GM13976 (cell line): ENCODE data around the gene TOB1.

Experiments used
- DNase-seq: peaks from one replicate; pipeline ENCODE4 v3.0.0; 2012; ENCODE audit warnings: low spot score
- in situ Hi-C: fragments of 300-500 bp; cut with MboI; formaldehyde crosslinking; loops from one replicate; pipeline ENCODE4 v1.12.0; 2022; ENCODE audit warnings: low sequenced_read_pairs, mixed read lengths, inconsistent platforms; ENCODE audit not compliant: unreplicated experiment
- TF ChIP-seq, protein P1 (sequence below): IDR thresholded peaks from 2 replicates; pipeline ENCODE4 v1.5.1; 2012; ENCODE audit warnings: borderline replicate concordance, mild to moderate bottlenecking; ENCODE audit not compliant: insufficient read depth; ENCODE audit errors: extremely low read depth, missing control alignments, control extremely low read depth

TOB1 gene

DNA sequence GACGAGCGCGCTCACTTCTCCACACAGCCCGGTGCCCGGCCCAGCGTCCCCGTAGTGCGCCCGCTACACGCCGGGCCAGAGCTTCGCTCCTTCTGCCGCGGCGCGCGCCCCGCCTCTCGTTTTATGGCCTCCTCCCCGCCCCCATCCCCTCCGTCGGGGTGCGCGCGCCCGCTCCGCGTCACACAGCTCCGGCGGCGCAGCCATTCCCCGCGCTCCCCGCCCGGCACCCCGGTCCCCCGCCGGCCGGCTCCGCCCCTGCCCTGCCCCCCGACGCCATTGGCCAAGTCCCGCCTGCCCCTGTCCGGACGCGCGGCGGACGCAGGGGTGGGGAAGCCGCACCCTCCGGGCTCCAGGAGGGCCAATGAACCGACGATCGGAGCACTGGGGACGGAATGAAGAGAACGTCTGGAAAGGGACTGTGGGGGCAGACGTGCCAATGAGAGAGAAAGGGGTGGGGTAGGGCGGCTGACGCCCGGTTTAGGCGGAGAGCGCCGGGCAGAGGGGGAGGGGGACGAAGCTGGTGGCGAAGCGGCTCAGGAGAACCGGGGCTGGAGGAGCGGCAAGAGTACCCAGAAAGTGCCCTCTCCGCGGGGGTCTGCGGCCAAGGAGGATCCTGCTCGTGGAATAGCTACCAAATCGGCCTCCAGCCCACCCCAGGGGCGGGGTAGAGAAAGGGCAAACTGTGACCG, at the start of gene TOB1:
TSS of gene TOB1 (minus strand) at position 94 of the 689 bp plus-strand sequence. CDS start 2,337 bp downstream, outside the sequence.
- in situ Hi-C loops: no loop called here
- DNase-seq: peak; percentile 97
- TF ChIP-seq, protein P1, sequence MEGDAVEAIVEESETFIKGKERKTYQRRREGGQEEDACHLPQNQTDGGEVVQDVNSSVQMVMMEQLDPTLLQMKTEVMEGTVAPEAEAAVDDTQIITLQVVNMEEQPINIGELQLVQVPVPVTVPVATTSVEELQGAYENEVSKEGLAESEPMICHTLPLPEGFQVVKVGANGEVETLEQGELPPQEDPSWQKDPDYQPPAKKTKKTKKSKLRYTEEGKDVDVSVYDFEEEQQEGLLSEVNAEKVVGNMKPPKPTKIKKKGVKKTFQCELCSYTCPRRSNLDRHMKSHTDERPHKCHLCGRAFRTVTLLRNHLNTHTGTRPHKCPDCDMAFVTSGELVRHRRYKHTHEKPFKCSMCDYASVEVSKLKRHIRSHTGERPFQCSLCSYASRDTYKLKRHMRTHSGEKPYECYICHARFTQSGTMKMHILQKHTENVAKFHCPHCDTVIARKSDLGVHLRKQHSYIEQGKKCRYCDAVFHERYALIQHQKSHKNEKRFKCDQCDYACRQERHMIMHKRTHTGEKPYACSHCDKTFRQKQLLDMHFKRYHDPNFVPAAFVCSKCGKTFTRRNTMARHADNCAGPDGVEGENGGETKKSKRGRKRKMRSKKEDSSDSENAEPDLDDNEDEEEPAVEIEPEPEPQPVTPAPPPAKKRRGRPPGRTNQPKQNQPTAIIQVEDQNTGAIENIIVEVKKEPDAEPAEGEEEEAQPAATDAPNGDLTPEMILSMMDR: no peak

DNA sequence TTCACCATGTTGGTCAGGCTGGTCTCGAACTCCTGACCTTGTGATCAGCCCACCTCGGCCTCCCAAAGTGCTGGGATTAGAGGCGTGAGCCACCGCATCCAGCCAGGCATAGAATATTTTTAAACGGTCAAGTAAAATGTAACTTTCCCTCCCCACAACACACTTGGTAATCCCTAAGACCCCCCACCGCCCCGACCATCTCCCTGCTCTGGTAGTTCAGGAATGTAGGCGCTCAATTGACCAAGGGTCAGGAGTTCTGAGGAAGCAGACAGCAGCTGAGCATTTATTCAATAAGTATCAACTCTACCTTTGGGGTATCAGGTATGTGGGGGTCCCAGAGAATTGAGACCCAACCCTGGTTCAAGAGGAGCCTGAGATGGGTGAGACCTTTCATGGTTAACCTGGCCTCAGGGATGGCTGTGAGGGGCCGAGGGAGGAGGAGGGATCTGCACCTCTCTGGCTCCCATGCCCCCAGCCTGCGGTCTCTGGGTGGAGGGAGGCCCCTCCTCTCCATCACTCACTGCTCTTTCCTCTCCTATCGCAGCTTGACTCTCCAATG, 48.4 kb upstream of the TOB1 start:
- in situ Hi-C loops: no loop called here
- TF ChIP-seq, protein P1: no peak
- no peak for DNase-seq

GRCh38 chr17:50913120-50913519, 47.0 kb upstream of the TOB1 start:
- TF ChIP-seq, protein P1: no peak
- in situ Hi-C loops: no loop called here
- no peak for DNase-seq

DNA sequence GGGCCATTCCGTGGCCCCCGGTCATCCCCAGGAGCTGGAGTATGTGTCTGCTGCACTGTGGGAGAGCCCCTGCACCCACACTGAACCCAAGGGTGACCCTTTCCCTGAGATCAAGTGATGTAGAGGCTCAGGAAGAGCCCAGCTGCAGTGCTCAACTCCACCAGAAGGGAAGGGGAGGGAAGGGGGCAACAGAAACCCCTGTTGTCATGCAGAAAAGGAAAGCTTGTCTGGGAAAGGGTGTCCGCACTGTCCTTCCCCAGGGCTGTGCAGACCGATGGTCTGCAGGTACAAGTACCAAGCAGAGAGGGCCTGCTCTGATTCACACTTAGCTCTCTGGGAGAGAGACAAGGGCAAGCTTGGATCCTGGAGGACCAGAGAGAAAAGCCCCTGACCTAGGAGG, 45.7 kb upstream of the TOB1 start:
- in situ Hi-C loops: no loop called here
- TF ChIP-seq, protein P1: no peak
- no peak for DNase-seq

DNA sequence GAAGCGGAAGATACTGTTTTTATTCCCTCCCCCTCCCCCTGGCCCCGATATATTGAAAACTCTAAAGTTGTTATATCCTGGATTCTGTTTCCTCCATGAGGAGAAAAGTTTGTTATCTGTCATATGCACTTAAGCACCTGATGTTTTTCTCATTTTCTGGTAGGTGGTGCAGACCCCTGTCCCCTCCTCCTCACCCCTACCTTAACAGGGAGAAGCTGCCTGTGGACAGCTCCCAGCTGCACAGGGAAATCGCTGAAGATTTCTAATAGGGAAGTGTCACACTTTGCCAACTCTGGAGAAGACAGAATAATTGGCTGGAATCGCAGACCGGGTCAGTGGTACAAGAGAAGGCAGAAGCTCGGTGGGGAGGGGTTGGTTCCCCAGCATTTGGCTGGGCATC, 45.3 kb upstream of the TOB1 start:
- no peak for DNase-seq
- in situ Hi-C loops: no loop called here
- TF ChIP-seq, protein P1: no peak

DNA sequence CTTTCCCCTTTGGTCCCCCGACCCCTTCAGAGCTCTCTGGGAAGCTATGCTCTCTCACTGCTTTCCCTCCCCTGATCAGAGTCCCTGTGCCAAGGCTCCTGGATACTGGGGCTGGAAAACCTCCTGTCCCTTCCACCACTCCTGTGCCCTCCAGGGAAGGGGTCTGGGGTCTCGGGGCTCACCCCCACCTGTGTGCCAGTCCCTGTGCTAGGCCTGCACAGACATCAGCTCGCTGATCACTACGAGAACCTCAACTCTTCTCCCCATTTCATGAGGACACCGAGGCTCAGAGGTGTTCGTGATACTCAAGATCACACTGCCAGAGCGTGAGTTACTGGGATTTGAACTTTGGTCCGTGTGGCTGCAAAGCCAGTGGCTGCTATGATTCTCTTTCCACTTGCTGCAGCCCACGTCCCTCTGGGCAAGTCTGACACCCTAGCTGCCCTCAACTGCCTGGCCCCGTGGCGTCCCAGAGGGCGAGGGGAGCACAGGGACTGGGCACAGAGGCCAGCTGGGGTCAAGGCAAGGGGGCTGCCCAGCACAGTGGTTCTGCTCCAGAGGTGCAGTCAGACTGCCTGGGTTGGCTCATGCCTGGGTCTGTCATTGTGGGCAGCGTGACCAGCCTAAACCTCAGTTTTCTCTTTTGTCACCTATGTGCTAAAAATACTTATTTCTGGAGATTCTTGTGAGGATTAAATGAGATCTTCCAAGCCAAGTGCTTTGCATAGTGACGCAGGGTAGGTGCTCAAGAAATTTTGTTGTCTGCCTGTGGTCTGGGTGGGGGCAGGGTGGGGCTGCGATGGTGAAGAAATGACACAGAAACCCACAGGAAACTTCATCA, 43.8 kb upstream of the TOB1 start:
- no peak for DNase-seq
- in situ Hi-C loops: no loop called here

More for the DNA sequence above, 43.8 kb upstream of the TOB1 start:
- TF ChIP-seq, protein P1: no peak
